HG03354 (cell line): Measurements from ENCODE around the gene CARS2.
"Not testable (repeated sequence)": the region's sequence is repeated elsewhere in the genome, so short reads cannot be mapped to it uniquely, and the experiment has no call there.

Source experiments
- ATAC-seq: cut with Tn5 transposase; IDR thresholded peaks from one replicate; pipeline ENCODE4 v1.9.1; 2021; ENCODE audit warnings: mild to moderate bottlenecking; ENCODE audit not compliant: unreplicated experiment, poor library complexity, severe bottlenecking

CARS2 gene

GRCh38 chr13:110712081-110712848 is 6.3 kb upstream of the CARS2 start:
- ATAC-seq = peak; percentile 28

GRCh38 chr13:110706570-110707372 is 855 bp upstream of the CARS2 start:
- no peak for ATAC-seq

- ATAC-seq = no peak
Measured at GRCh38 chr13:110705356-110705825, 525 bp downstream of the CARS2 start.

- no peak for ATAC-seq
Measured at GRCh38 chr13:110702591-110703526, 3.1 kb downstream of the CARS2 start.

- no peak for ATAC-seq
Measured at GRCh38 chr13:110702089-110702488, 3.8 kb downstream of the CARS2 start.

GRCh38 chr13:110701061-110701460 is 4.9 kb downstream of the CARS2 start:
- not testable (repeated sequence) for ATAC-seq

GRCh38 chr13:110700641-110701040 is 5.3 kb downstream of the CARS2 start:
- no peak for ATAC-seq

GRCh38 chr13:110700186-110700585 is 5.7 kb downstream of the CARS2 start:
- no peak for ATAC-seq

- no peak for ATAC-seq
Measured at GRCh38 chr13:110699148-110700145, 6.5 kb downstream of the CARS2 start.

- ATAC-seq = peak; percentile 87
Measured at GRCh38 chr13:110698689-110699088, 7.2 kb downstream of the CARS2 start.

- ATAC-seq = no peak
Measured at GRCh38 chr13:110697842-110698241, 8.1 kb downstream of the CARS2 start.

- no peak for ATAC-seq
Measured at GRCh38 chr13:110696776-110697175, 9.1 kb downstream of the CARS2 start.

GRCh38 chr13:110695774-110696173 is 10.1 kb downstream of the CARS2 start:
- not testable (repeated sequence) for ATAC-seq

GRCh38 chr13:110690516-110690915 is 15.4 kb downstream of the CARS2 start:
- ATAC-seq = no peak

GRCh38 chr13:110689711-110690110 is 16.2 kb downstream of the CARS2 start:
- no peak for ATAC-seq

- ATAC-seq = no peak
Measured at GRCh38 chr13:110689041-110689440, 16.9 kb downstream of the CARS2 start.

- no peak for ATAC-seq
Measured at GRCh38 chr13:110687736-110688135, 18.2 kb downstream of the CARS2 start.

GRCh38 chr13:110685305-110686020 is 20.5 kb downstream of the CARS2 start:
- ATAC-seq = no peak
